HCT116 (cell line): ENCODE results near the gene RNF32. TPM values are rescaled to one million over a fixed set of nuclear protein-coding genes. Genes with fewer than 3 reads are reported as not detected.

Experiments used
- ATAC-seq: fragments of 200-7000 bp; cut with Tn5 transposase; 2 replicates; pipeline ENCODE4 v1.9.1; 2020; ENCODE audit warnings: mild to moderate bottlenecking, moderate library complexity
- BruUV-seq: library from RNA; stranded (reverse); fragments of 400-500 nt; replicated peaks from 2 replicates; lab custom pipeline; 2021; lab: Mats Ljungman, UMichigan
- CTCF ChIA-PET: fragments of 300-600 bp; sonication (Branson Sonifier 250); formaldehyde crosslinking; loops from one replicate; lab custom pipeline; 2021; ENCODE audit warnings: antibody characterized with exemption; lab: Charles Lee
- POLR2A ChIA-PET: fragments of 300-600, 350-600 bp; sonication (Branson Sonifier 250); formaldehyde crosslinking; loops from one replicate; lab custom pipeline; 2021; ENCODE audit warnings: antibody characterized with exemption; lab: Charles Lee
- RAD21 ChIA-PET, 2 experiments: fragments of 300-600 bp; sonication (Branson Sonifier 250); formaldehyde crosslinking; loops; one replicate each; lab custom pipeline; 2023; ENCODE audit warnings: low total read pairs in 2 of 2; ENCODE audit not compliant: uncharacterized antibody in 2 of 2, unreplicated experiment in 2 of 2, low non-redundant PET in 1 of 2; lab: Charles Lee
- DNase-seq: peaks from one replicate; pipeline ENCODE4 v3.0.0-alpha.2; 2010; ENCODE audit warnings: low read depth, low spot score
- H2AFZ ChIP-seq: fragments of 200-600 bp; shearing (Covaris generic), sonication (generic); 2 replicates; pipeline ENCODE4 v1.6.1; 2017; ENCODE audit warnings: low read depth, mixed run types, mixed read lengths, antibody characterized with exemption, low read length; ENCODE audit not compliant: poor library complexity, severe bottlenecking
- H3K27ac ChIP-seq: 2 replicates; pipeline ENCODE4 v1.5.1; 2012; ENCODE audit warnings: low read depth, low read length
- H3K27me3 ChIP-seq: fragments of 200-600 bp; sonication (generic); 2 replicates; pipeline ENCODE4 v1.6.1; 2016; ENCODE audit warnings: mixed run types, low read length, mixed read lengths; ENCODE audit not compliant: insufficient read depth
- H3K36me3 ChIP-seq, 2 experiments: fragments of 200-500 bp in 1 of 2; fragments of 200-600 bp in 1 of 2; sonication (Bioruptor generic) in 1 of 2; sonication (generic) in 1 of 2; 2 replicates each; pipeline versions ENCODE4 v1.5.1 to v1.6.1; 2014 to 2016; ENCODE audit warnings: low read length in 2 of 2, inconsistent platforms in 1 of 2, mixed read lengths in 1 of 2, mixed run types in 1 of 2; ENCODE audit not compliant: insufficient read depth in 2 of 2, control insufficient read depth in 1 of 2
- H3K4me1 ChIP-seq, 2 experiments: fragments of 200-600 bp in 1 of 2; sonication (generic) in 1 of 2; 2 replicates each; pipeline versions ENCODE4 v1.5.1 to v1.6.1; 2012 to 2017; ENCODE audit warnings: low read length in 2 of 2, inconsistent platforms in 1 of 2, mild to moderate bottlenecking in 1 of 2, mixed read lengths in 1 of 2, mixed run types in 1 of 2, moderate library complexity in 1 of 2; ENCODE audit not compliant: insufficient read depth in 2 of 2, control insufficient read depth in 1 of 2
- H3K4me2 ChIP-seq: fragments of 200-600 bp; sonication (generic); 2 replicates; pipeline ENCODE4 v1.6.1; 2017; ENCODE audit warnings: mixed run types, low read length, mixed read lengths
- H3K4me3 ChIP-seq, 2 experiments: fragments of 200-600 bp in 1 of 2; sonication (generic) in 1 of 2; replicated peaks in 1 of 2; 2 replicates each; pipeline ENCODE4 v1.5.1; 2011 to 2016; ENCODE audit warnings: low read length in 2 of 2, control low read depth in 1 of 2, low read depth in 1 of 2, mild to moderate bottlenecking in 1 of 2, mixed read lengths in 1 of 2, mixed run types in 1 of 2
- H3K79me2 ChIP-seq: fragments of 200-600 bp; sonication (generic); 2 replicates; pipeline ENCODE4 v1.6.1; 2017; ENCODE audit warnings: mild to moderate bottlenecking, mixed run types, low read length, moderate library complexity, mixed read lengths; ENCODE audit not compliant: insufficient read depth
- H3K9ac ChIP-seq: fragments of 200-600 bp; sonication (generic); 2 replicates; pipeline ENCODE4 v1.6.1; 2016; ENCODE audit warnings: low read length, mixed read lengths
- H3K9me2 ChIP-seq: fragments of 200-600 bp; sonication (generic), shearing (Covaris generic); 2 replicates; pipeline ENCODE4 v1.6.1; 2017; ENCODE audit warnings: mixed run types, mild to moderate bottlenecking, moderate library complexity; ENCODE audit not compliant: insufficient read depth
- H3K9me3 ChIP-seq, 2 experiments: fragments of 200-500 bp in 1 of 2; fragments of 200-600 bp in 1 of 2; sonication (Bioruptor generic) in 1 of 2; sonication (generic) in 1 of 2; 2 replicates each; pipeline ENCODE4 v1.6.1; 2014 to 2017; ENCODE audit warnings: low read length in 2 of 2, mixed read lengths in 2 of 2, inconsistent platforms in 1 of 2, low read depth in 1 of 2, mild to moderate bottlenecking in 1 of 2, mixed run types in 1 of 2, moderate library complexity in 1 of 2; ENCODE audit not compliant: control insufficient read depth in 1 of 2, insufficient read depth in 1 of 2
- H4K20me1 ChIP-seq: fragments of 200-600 bp; sonication (generic), shearing (Covaris generic); 2 replicates; pipeline ENCODE4 v1.6.1; 2017; ENCODE audit warnings: mixed run types, mild to moderate bottlenecking, moderate library complexity; ENCODE audit not compliant: insufficient read depth
- CBX3 ChIP-seq: IDR thresholded peaks from 2 replicates; pipeline ENCODE4 v1.6.1; 2012; ENCODE audit warnings: low read depth
- CEBPB ChIP-seq: IDR thresholded peaks from 2 replicates; pipeline ENCODE4 v1.6.1; 2012; ENCODE audit warnings: low read depth
- ELF1 ChIP-seq: IDR thresholded peaks from 2 replicates; pipeline ENCODE4 v1.6.1; 2012; ENCODE audit warnings: low read depth, borderline replicate concordance
- EZH2 ChIP-seq: fragments of 200-600 bp; sonication (generic); IDR thresholded peaks from 2 replicates; pipeline ENCODE4 v1.6.1; 2017; ENCODE audit warnings: antibody characterized with exemption, mixed run types
- FOSL1 ChIP-seq: IDR thresholded peaks from 2 replicates; pipeline ENCODE4 v1.6.1; 2012; ENCODE audit warnings: low read depth
- JUND ChIP-seq: IDR thresholded peaks from 2 replicates; pipeline ENCODE4 v1.6.1; 2012
- POLR2A ChIP-seq: IDR thresholded peaks from 2 replicates; pipeline ENCODE4 v1.7.0; 2011; ENCODE audit warnings: borderline replicate concordance; ENCODE audit not compliant: insufficient read depth, insufficient read length; ENCODE audit errors: extremely low read depth
- RAD21 ChIP-seq: IDR thresholded peaks from 2 replicates; pipeline ENCODE4 v1.6.1; 2012; ENCODE audit warnings: low read depth, mild to moderate bottlenecking
- SIN3A ChIP-seq: IDR thresholded peaks from 2 replicates; pipeline ENCODE4 v1.6.1; 2012; ENCODE audit warnings: low read depth
- SRF ChIP-seq: IDR thresholded peaks from 2 replicates; pipeline ENCODE4 v1.6.1; 2012; ENCODE audit warnings: low read depth
- TCF7L2 ChIP-seq: IDR thresholded peaks from 2 replicates; pipeline ENCODE4 v1.7.0; 2011; ENCODE audit warnings: borderline replicate concordance, inconsistent platforms; ENCODE audit not compliant: insufficient read depth, insufficient read length; ENCODE audit errors: extremely low read depth
- ZFX ChIP-seq: fragments of 450-650 bp; IDR thresholded peaks from 2 replicates; pipeline ENCODE4 v1.6.1; 2017
- ZNF274 ChIP-seq: fragments of 200-500 bp; sonication (Bioruptor generic); IDR thresholded peaks from 2 replicates; pipeline ENCODE4 v1.6.1; 2014; ENCODE audit warnings: mild to moderate bottlenecking, low read depth, low read length, inconsistent platforms
- intact Hi-C: fragments of 100-400 bp; cut with micrococcal nuclease; formaldehyde crosslinking; loops from 2 replicates; pipeline ENCODE4 v1.10.0; 2022
- total RNA-seq: library from RNA; stranded (reverse); gene quantifications from one replicate; pipeline ENCODE4 v1.2.1, GENCODE V29; 2021; ENCODE audit not compliant: unreplicated experiment
- TF ChIP-seq, protein P1 (sequence below): IDR thresholded peaks from 2 replicates; pipeline ENCODE4 v1.6.1; 2012
- TF ChIP-seq, protein P2 (sequence below): IDR thresholded peaks from 2 replicates; pipeline ENCODE4 v1.6.1; 2011; ENCODE audit warnings: mild to moderate bottlenecking, low read length, moderate library complexity; ENCODE audit not compliant: insufficient replicate concordance; ENCODE audit errors: extremely low read depth
- TF ChIP-seq, protein P3 (sequence below), 3 experiments: fragments of 200-600 bp in 1 of 3; sonication (generic) in 1 of 3; IDR thresholded peaks in 2 of 3; conservative IDR thresholded peaks in 1 of 3; 2 replicates each; pipeline ENCODE4 v1.5.1; 2012 to 2017; ENCODE audit warnings: low read depth in 2 of 3, low read length in 2 of 3, antibody characterized with exemption in 1 of 3, borderline replicate concordance in 1 of 3, control low read depth in 1 of 3, mild to moderate bottlenecking in 1 of 3, mixed read lengths in 1 of 3, mixed run types in 1 of 3, moderate library complexity in 1 of 3; ENCODE audit not compliant: insufficient read depth in 1 of 3

Gene RNF32
- total RNA-seq, 1 experiment from 2014 or later: 3.4 TPM

DNA sequence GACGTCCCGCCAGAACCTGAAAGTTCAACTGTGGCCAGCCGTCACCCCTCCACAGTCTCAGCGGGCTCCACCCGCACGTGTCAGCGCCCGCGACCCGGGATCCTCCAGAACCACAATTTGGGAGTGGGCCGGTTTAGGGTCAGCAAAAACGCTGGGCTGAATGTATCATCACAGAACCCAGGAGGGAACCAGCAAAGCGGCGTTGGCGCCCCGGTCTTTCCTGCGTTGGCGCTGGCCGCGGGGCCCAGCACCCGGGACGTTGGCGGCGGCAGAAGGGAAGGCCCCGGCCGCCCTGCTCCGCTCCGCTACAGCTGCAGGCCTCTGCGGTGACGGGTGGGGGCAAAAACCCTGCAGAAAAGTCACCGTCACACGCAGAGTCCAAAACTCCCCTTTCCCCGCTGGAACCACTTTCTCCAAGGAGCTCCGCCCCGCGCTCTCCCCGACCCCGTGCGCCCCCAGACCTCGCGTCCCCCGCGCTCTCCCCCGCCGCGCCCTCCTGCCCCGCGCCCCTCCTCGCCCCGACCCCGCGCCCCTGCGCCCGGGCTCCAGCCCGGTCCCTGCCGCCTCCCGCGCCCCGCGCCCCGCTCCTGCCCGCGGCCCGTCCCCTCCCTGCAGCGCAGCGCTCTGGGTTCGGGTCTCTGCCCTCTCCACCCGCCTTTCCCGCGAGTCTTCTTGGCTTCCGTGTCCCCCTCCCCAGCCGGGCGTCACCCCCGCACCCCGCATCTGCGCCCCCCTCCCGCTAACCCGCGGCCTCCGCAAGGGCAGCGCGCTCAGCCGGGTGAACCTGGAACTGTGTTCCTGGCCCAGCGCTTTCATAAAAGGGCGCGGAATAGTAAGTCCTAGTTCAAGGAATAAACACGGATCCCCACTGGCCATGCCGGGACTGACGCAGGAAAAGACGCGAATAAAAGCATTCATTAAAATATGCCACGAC, 24.0 kb upstream of the RNF32 start:
- no peaks in the 10 kb centered on the region for H3K27me3 ChIP-seq
- BruUV-seq: no TSS peak
- no peak for DNase-seq
- H4K20me1 ChIP-seq: no peaks in the 10 kb centered on the region
- no peaks in the 10 kb centered on the region for H3K36me3 ChIP-seq
- ChIA-PET POLR2A (no interaction called here), RAD21 (no interaction called here), CTCF (no interaction called here)
- H3K4me3 ChIP-seq: no peak overlapping the region
- ATAC-seq: no peak
- H3K4me2 ChIP-seq: no peak overlapping the region
- H3K27ac ChIP-seq: no peak overlapping the region
- H2AFZ ChIP-seq: no peak overlapping the region
- no peaks in the 10 kb centered on the region for H3K9me2 ChIP-seq
- no peaks in the 10 kb centered on the region for H3K79me2 ChIP-seq
- no peak overlapping the region for H3K9ac ChIP-seq
- H3K9me3 ChIP-seq: no peaks in the 10 kb centered on the region
- no peak for TF ChIP-seq ZNF274
- TF ChIP-seq SIN3A: no peak
- TF ChIP-seq, protein P1, sequence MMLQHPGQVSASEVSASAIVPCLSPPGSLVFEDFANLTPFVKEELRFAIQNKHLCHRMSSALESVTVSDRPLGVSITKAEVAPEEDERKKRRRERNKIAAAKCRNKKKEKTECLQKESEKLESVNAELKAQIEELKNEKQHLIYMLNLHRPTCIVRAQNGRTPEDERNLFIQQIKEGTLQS: no peak
- no peak for TF ChIP-seq TCF7L2
- no peak for TF ChIP-seq ELF1
- no peak for TF ChIP-seq SRF
- TF ChIP-seq, protein P2, sequence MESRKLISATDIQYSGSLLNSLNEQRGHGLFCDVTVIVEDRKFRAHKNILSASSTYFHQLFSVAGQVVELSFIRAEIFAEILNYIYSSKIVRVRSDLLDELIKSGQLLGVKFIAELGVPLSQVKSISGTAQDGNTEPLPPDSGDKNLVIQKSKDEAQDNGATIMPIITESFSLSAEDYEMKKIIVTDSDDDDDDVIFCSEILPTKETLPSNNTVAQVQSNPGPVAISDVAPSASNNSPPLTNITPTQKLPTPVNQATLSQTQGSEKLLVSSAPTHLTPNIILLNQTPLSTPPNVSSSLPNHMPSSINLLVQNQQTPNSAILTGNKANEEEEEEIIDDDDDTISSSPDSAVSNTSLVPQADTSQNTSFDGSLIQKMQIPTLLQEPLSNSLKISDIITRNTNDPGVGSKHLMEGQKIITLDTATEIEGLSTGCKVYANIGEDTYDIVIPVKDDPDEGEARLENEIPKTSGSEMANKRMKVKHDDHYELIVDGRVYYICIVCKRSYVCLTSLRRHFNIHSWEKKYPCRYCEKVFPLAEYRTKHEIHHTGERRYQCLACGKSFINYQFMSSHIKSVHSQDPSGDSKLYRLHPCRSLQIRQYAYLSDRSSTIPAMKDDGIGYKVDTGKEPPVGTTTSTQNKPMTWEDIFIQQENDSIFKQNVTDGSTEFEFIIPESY: no peak
- TF ChIP-seq, protein P3, sequence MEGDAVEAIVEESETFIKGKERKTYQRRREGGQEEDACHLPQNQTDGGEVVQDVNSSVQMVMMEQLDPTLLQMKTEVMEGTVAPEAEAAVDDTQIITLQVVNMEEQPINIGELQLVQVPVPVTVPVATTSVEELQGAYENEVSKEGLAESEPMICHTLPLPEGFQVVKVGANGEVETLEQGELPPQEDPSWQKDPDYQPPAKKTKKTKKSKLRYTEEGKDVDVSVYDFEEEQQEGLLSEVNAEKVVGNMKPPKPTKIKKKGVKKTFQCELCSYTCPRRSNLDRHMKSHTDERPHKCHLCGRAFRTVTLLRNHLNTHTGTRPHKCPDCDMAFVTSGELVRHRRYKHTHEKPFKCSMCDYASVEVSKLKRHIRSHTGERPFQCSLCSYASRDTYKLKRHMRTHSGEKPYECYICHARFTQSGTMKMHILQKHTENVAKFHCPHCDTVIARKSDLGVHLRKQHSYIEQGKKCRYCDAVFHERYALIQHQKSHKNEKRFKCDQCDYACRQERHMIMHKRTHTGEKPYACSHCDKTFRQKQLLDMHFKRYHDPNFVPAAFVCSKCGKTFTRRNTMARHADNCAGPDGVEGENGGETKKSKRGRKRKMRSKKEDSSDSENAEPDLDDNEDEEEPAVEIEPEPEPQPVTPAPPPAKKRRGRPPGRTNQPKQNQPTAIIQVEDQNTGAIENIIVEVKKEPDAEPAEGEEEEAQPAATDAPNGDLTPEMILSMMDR (IDR thresholded peaks at IDR 0.05 in 2 of 3, conservative IDR thresholded peaks at IDR 0.05 in 1 of 3; ENCODE audit: borderline replicate concordance in 1 of 3, insufficient read depth in 1 of 3, low read depth in 2 of 3, low read length in 2 of 3): no peak
- no peak for TF ChIP-seq EZH2
- TF ChIP-seq JUND: no peak
- TF ChIP-seq ZFX: no peak
- TF ChIP-seq FOSL1: no peak
- TF ChIP-seq CEBPB: no peak
- no peak for TF ChIP-seq RAD21
- no peak for TF ChIP-seq POLR2A
- no peak for TF ChIP-seq CBX3
- intact Hi-C loops: no loop called here
- no peaks in the 10 kb centered on the region for H3K4me1 ChIP-seq
